Lower leg skin (tissue), 4 donors: Measurements from ENCODE around the gene F12. TPM values are rescaled to one million over a fixed set of nuclear protein-coding genes. Genes with fewer than 3 reads are reported as not detected.

Experiments used
- DNase-seq, 2 donors: peaks; one replicate each; pipeline ENCODE4 v3.0.0-alpha.2; 2019; ENCODE audit warnings: low spot score in 2 of 2
- H3K4me3 ChIP-seq: fragments of 200-600 bp; sonication (generic); 2 replicates; pipeline ENCODE4 v1.5.1; 2017; ENCODE audit warnings: mild to moderate bottlenecking, low read depth; ENCODE audit not compliant: poor library complexity, severe bottlenecking
- CTCF ChIP-seq, 3 donors: fragments of 450-650 bp; IDR thresholded peaks; one replicate each; pipeline ENCODE4 v1.5.1; 2016; ENCODE audit warnings: antibody characterized with exemption in 3 of 3, mild to moderate bottlenecking in 3 of 3, moderate library complexity in 2 of 3
- POLR2A ChIP-seq, 2 donors: fragments of 450-650 bp; IDR thresholded peaks; one replicate each; pipeline ENCODE4 v1.6.1; 2016 to 2017; ENCODE audit warnings: antibody characterized with exemption in 2 of 2, mild to moderate bottlenecking in 1 of 2, moderate library complexity in 1 of 2
- WGBS, 2 donors: methylation state at CpG; one replicate each; pipeline ENCODE4 v1.1.5; 2018; 5-methylcytosine and 5-hydroxymethylcytosine counted together
- intact Hi-C: fragments of 100-400 bp; cut with DNase I; formaldehyde crosslinking; loops from one replicate; pipeline ENCODE4 v1.15.0; 2023; ENCODE audit warnings: low total_unique reads
- total RNA-seq, 4 donors: library from RNA; depleted of rRNA; stranded (reverse); fragments of >200 nt; gene quantifications; one replicate each; pipeline ENCODE4 v1.1.0, GENCODE V29; 2016

F12 gene
- total RNA-seq, 4 donors from 2014 or later, result 1.9 to 14.5 (median 10.1) TPM

GRCh38 chr5:177439518-177440053 is 30.2 kb upstream of the F12 start:
- intact Hi-C loops, result no loop called here
- TF ChIP-seq CTCF (IDR thresholded peaks at IDR 0.05) (no peak), POLR2A (IDR thresholded peaks at IDR 0.05) (no peak)
- DNase-seq, result no peak
- H3K4me3 ChIP-seq, result no peak overlapping the region
- WGBS, 2 donors, result 83 to 85% methylated on average over 4 of the region's 4 CpGs

- TF ChIP-seq POLR2A (IDR thresholded peaks at IDR 0.05), result no peak
- TF ChIP-seq CTCF (IDR thresholded peaks at IDR 0.05), result no peak
- WGBS, 2 donors, result 78 to 83% methylated on average over 10 of the region's 10 CpGs
- intact Hi-C loops, result no loop called here
- no peak for DNase-seq
- no peak overlapping the region for H3K4me3 ChIP-seq
These were observed 29.1 kb upstream of the F12 start for GRCh38 chr5:177438468-177438867.

GRCh38 chr5:177437623-177438022 is 28.3 kb upstream of the F12 start:
- TF ChIP-seq POLR2A (IDR thresholded peaks at IDR 0.05) (no peak), CTCF (IDR thresholded peaks at IDR 0.05) (no peak)
- intact Hi-C loops, result no loop called here
- H3K4me3 ChIP-seq, result no peak overlapping the region
- WGBS, 2 donors, result 48 to 54% methylated on average over 4 of the region's 4 CpGs
- no peak for DNase-seq

GRCh38 chr5:177435847-177436536 is 26.6 kb upstream of the F12 start:
- no peak for TF ChIP-seq POLR2A (IDR thresholded peaks at IDR 0.05)
- TF ChIP-seq CTCF (IDR thresholded peaks at IDR 0.05), result no peak
- intact Hi-C loops, result no loop called here
- H3K4me3 ChIP-seq, result no peak overlapping the region
- WGBS, 2 donors, result 91 to 94% methylated on average over 34 to 36 of the region's 37 CpGs
- DNase-seq, result no peak

- TF ChIP-seq POLR2A (IDR thresholded peaks at IDR 0.05), result no peak
- TF ChIP-seq CTCF (IDR thresholded peaks at IDR 0.05), result no peak
- no peak for DNase-seq
- 89 to 94% methylated on average over 18 to 20 of the region's 20 CpGs for WGBS, 2 donors
- H3K4me3 ChIP-seq, result no peak overlapping the region
- intact Hi-C loops, result no loop called here
These were observed 25.8 kb upstream of the F12 start for GRCh38 chr5:177434942-177435738.
